Vagina (tissue), 2 donors: Measurements from ENCODE around the gene RPE65.

Experiments used
- POLR2A ChIP-seq, 2 donors: fragments of 450-650 bp; IDR thresholded peaks; one replicate each; pipeline ENCODE4 v1.6.1; 2017; ENCODE audit warnings: antibody characterized with exemption in 2 of 2, mild to moderate bottlenecking in 2 of 2, moderate library complexity in 2 of 2
- POLR2AphosphoS5 ChIP-seq, 2 donors: sonication (generic); formaldehyde crosslinking; IDR thresholded peaks; one replicate each; pipeline ENCODE4 v1.9.0; 2017; ENCODE audit warnings: antibody characterized with exemption in 2 of 2, mild to moderate bottlenecking in 2 of 2, low read depth in 1 of 2; ENCODE audit not compliant: insufficient read depth in 1 of 2
- TF ChIP-seq, protein P1 (sequence below), 3 experiments: fragments of 450-650 bp in 2 of 3; fragments of 200-600 bp in 1 of 3; sonication (generic) in 1 of 3; IDR thresholded peaks; one replicate each; pipeline ENCODE4 v1.5.1; 2017 to 2019; ENCODE audit warnings: antibody characterized with exemption in 3 of 3, mild to moderate bottlenecking in 2 of 3, moderate library complexity in 2 of 3

DNA sequence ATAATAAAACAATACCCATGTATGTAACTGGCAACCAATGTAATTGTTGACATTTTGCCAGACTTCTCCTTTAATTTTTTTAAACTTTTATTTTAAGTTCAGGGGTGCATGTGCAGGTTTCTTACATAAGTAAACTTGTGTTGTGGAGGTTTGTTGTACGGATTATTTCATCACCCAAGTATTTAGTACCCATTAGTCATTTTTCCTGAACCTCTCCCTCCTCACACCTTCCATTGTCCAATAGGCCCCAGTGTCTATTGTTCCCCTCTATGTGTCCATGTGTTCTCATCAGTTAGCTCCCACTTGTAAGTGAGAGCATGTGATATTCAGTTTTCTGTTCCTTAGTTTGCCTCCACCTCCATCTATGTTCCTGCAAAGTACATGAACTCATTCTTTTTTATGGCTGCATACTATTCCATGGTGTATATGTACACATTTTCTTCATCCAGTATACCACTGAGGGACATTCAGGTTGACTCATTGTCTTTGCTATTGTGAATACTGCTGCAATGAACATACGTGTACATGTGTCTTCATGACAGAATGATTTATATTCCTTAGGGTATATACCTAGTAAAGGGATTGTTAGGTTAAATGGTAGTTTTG, 40.4 kb upstream of the RPE65 start:
- TF ChIP-seq, protein P1, sequence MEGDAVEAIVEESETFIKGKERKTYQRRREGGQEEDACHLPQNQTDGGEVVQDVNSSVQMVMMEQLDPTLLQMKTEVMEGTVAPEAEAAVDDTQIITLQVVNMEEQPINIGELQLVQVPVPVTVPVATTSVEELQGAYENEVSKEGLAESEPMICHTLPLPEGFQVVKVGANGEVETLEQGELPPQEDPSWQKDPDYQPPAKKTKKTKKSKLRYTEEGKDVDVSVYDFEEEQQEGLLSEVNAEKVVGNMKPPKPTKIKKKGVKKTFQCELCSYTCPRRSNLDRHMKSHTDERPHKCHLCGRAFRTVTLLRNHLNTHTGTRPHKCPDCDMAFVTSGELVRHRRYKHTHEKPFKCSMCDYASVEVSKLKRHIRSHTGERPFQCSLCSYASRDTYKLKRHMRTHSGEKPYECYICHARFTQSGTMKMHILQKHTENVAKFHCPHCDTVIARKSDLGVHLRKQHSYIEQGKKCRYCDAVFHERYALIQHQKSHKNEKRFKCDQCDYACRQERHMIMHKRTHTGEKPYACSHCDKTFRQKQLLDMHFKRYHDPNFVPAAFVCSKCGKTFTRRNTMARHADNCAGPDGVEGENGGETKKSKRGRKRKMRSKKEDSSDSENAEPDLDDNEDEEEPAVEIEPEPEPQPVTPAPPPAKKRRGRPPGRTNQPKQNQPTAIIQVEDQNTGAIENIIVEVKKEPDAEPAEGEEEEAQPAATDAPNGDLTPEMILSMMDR (IDR thresholded peaks at IDR 0.05) = no peak
- TF ChIP-seq POLR2A (IDR thresholded peaks at IDR 0.05) = no peak
- no peak for TF ChIP-seq POLR2AphosphoS5 (IDR thresholded peaks at IDR 0.05; ENCODE audit: insufficient read depth in 1 of 2, low read depth in 1 of 2)
